WTC11 (cell line): ENCODE results near the gene WWOX. TPM values are rescaled to one million over a fixed set of nuclear protein-coding genes. Genes with fewer than 3 reads are reported as not detected.

ENCODE experiments used
- ATAC-seq: fragments of 200-7000 bp; cut with Tn5 transposase; 2 replicates; pipeline ENCODE4 v1.10.0; 2021; ENCODE audit warnings: mild to moderate bottlenecking, moderate library complexity
- CTCF ChIA-PET: fragments of 300-600 bp; sonication (Branson Sonifier 250); formaldehyde crosslinking; loops from one replicate; lab custom pipeline; 2021; ENCODE audit warnings: antibody characterized with exemption; lab: Charles Lee
- POLR2A ChIA-PET: fragments of 350-600 bp; sonication (Branson Sonifier 250); formaldehyde crosslinking; loops from one replicate; lab custom pipeline; 2021; ENCODE audit warnings: antibody characterized with exemption; lab: Charles Lee
- DNase-seq: peaks from one replicate; pipeline ENCODE4 v3.0.0; 2021; ENCODE audit warnings: low spot score
- H3K27ac Mint-ChIP-seq: 2 replicates; pipeline ENCODE4 v1.8.0; 2021; ENCODE audit warnings: mixed read lengths
- H3K27me3 Mint-ChIP-seq: 2 replicates; pipeline ENCODE4 v1.8.0; 2021; ENCODE audit warnings: low read depth, mild to moderate bottlenecking, moderate library complexity, mixed read lengths
- H3K36me3 Mint-ChIP-seq: 2 replicates; pipeline ENCODE4 v1.8.0; 2021; ENCODE audit warnings: mixed read lengths
- H3K4me1 Mint-ChIP-seq: 2 replicates; pipeline ENCODE4 v1.8.0; 2022; ENCODE audit warnings: mixed read lengths
- H3K4me3 Mint-ChIP-seq: 2 replicates; pipeline ENCODE4 v1.8.0; 2021; ENCODE audit warnings: mild to moderate bottlenecking, moderate library complexity, mixed read lengths
- H3K9me3 Mint-ChIP-seq: 2 replicates; pipeline ENCODE4 v1.8.0; 2021; ENCODE audit warnings: mixed read lengths
- AFF4 ChIP-seq: sonication (generic); formaldehyde crosslinking; IDR thresholded peaks from 2 replicates; pipeline ENCODE4 v1.8.1; 2023; ENCODE audit warnings: mild to moderate bottlenecking, missing genetic modification reagents, borderline replicate concordance
- ATF1 ChIP-seq: sonication (generic); formaldehyde crosslinking; IDR thresholded peaks from 2 replicates; pipeline ENCODE4 v1.8.1; 2023; ENCODE audit warnings: mild to moderate bottlenecking, moderate library complexity, missing genetic modification reagents
- ATF6 ChIP-seq: sonication (generic); formaldehyde crosslinking; IDR thresholded peaks from 2 replicates; pipeline ENCODE4 v1.8.1; 2023; ENCODE audit warnings: mild to moderate bottlenecking, missing genetic modification reagents
- E2F4 ChIP-seq: sonication (generic); formaldehyde crosslinking; IDR thresholded peaks from 2 replicates; pipeline ENCODE4 v1.8.1; 2022; ENCODE audit warnings: low read depth, mild to moderate bottlenecking, moderate library complexity, missing genetic modification reagents, borderline replicate concordance
- FOXK1 ChIP-seq: sonication (generic); formaldehyde crosslinking; IDR thresholded peaks from 2 replicates; pipeline ENCODE4 v1.8.0; 2022; ENCODE audit warnings: mild to moderate bottlenecking, moderate library complexity, missing genetic modification reagents
- GRHL2 ChIP-seq: fragments of 250-450 bp; sonication (Bioruptor Pico); IDR thresholded peaks from 2 replicates; pipeline ENCODE4 v1.8.0; 2022; ENCODE audit warnings: mild to moderate bottlenecking, moderate library complexity; ENCODE audit not compliant: insufficient replicate concordance, severe bottlenecking
- MAX ChIP-seq: sonication (generic); formaldehyde crosslinking; IDR thresholded peaks from 2 replicates; pipeline ENCODE4 v1.8.0; 2022; ENCODE audit warnings: mild to moderate bottlenecking, missing genetic modification reagents
- MLX ChIP-seq: sonication (generic); formaldehyde crosslinking; IDR thresholded peaks from 2 replicates; pipeline ENCODE4 v1.8.1; 2023; ENCODE audit warnings: mild to moderate bottlenecking, missing genetic modification reagents, moderate library complexity
- MXD4 ChIP-seq: fragments of 250-450 bp; sonication (Bioruptor Pico); IDR thresholded peaks from 2 replicates; pipeline ENCODE4 v1.8.0; 2021; ENCODE audit warnings: mild to moderate bottlenecking, moderate library complexity, borderline replicate concordance
- MYBL2 ChIP-seq: sonication (generic); formaldehyde crosslinking; IDR thresholded peaks from 2 replicates; pipeline ENCODE4 v1.8.1; 2023; ENCODE audit warnings: mild to moderate bottlenecking, moderate library complexity, missing genetic modification reagents
- NFE2L1 ChIP-seq: sonication (generic); formaldehyde crosslinking; IDR thresholded peaks from 2 replicates; pipeline ENCODE4 v1.8.1; 2023; ENCODE audit warnings: missing genetic modification reagents
- RORB ChIP-seq: fragments of 250-450 bp; sonication (Bioruptor Pico); IDR thresholded peaks from 2 replicates; pipeline ENCODE4 v1.9.0; 2021; ENCODE audit warnings: mild to moderate bottlenecking
- SOX15 ChIP-seq: fragments of 250-450 bp; sonication (Bioruptor Pico); IDR thresholded peaks from 2 replicates; pipeline ENCODE4 v1.9.0; 2021; ENCODE audit warnings: mild to moderate bottlenecking
- TCF7 ChIP-seq: sonication (generic); formaldehyde crosslinking; IDR thresholded peaks from 2 replicates; pipeline ENCODE4 v1.8.0; 2022; ENCODE audit warnings: mild to moderate bottlenecking, low read depth, missing genetic modification reagents, moderate library complexity
- TP53 ChIP-seq: sonication (generic); formaldehyde crosslinking; IDR thresholded peaks from 2 replicates; pipeline ENCODE4 v1.8.1; 2023; ENCODE audit warnings: mild to moderate bottlenecking, missing genetic modification reagents
- USF2 ChIP-seq: sonication (generic); formaldehyde crosslinking; IDR thresholded peaks from 2 replicates; pipeline ENCODE4 v1.8.1; 2023; ENCODE audit warnings: mild to moderate bottlenecking, missing genetic modification reagents, moderate library complexity
- ZMAT4 ChIP-seq: fragments of 250-450 bp; sonication (Bioruptor Pico); IDR thresholded peaks from 2 replicates; pipeline ENCODE4 v1.9.0; 2021; ENCODE audit warnings: mild to moderate bottlenecking
- ZNF121 ChIP-seq: sonication (generic); formaldehyde crosslinking; IDR thresholded peaks from 2 replicates; pipeline ENCODE4 v1.8.0; 2023; ENCODE audit warnings: missing genetic modification reagents
- ZNF138 ChIP-seq: sonication (generic); formaldehyde crosslinking; conservative IDR thresholded peaks from 2 replicates; pipeline ENCODE4 v1.8.1; 2022; ENCODE audit warnings: mild to moderate bottlenecking, moderate library complexity, missing genetic modification reagents
- ZNF425 ChIP-seq: fragments of 250-450 bp; sonication (Bioruptor Pico); conservative IDR thresholded peaks from 2 replicates; pipeline ENCODE4 v1.9.0; 2021; ENCODE audit warnings: mild to moderate bottlenecking
- ZNF671 ChIP-seq: fragments of 250-450 bp; sonication (Bioruptor Pico); IDR thresholded peaks from 2 replicates; pipeline ENCODE4 v1.8.0; 2021; ENCODE audit warnings: mild to moderate bottlenecking
- total RNA-seq: library from RNA; stranded (reverse); gene quantifications from 3 replicates; pipeline ENCODE4 v1.2.3, GENCODE V29; 2021

WWOX gene
- total RNA-seq, 1 experiment from 2014 or later: 15.7 TPM

GRCh38 chr16:78952630-78953029, 853.2 kb downstream of the WWOX start:
- DNase-seq (no peak), ATAC-seq (no peak)
- no peak overlapping the region for H3K27ac Mint-ChIP-seq
- CTCF ChIA-PET: no interaction called here
- H3K36me3 Mint-ChIP-seq: no peaks in the 10 kb centered on the region
- no peaks in the 10 kb centered on the region for H3K27me3 Mint-ChIP-seq
- peaks cover 8% of the 10 kb centered on the region for H3K9me3 Mint-ChIP-seq
- no peaks in the 10 kb centered on the region for H3K4me1 Mint-ChIP-seq
- H3K4me3 Mint-ChIP-seq: no peak overlapping the region
- TF ChIP-seq ATF6 (no peak), RORB (CRISPR knock-in tag) (no peak), MXD4 (CRISPR knock-in tag) (no peak), ZNF121 (CRISPR knock-in tag) (no peak)
- TF ChIP-seq, all 79 proteins: peak for 0
- POLR2A ChIA-PET: no interaction called here

- Mint-ChIP-seq H3K4me1 (no peaks in the 10 kb centered on the region), H3K27me3 (no peaks in the 10 kb centered on the region), H3K4me3 (no peak overlapping the region), H3K36me3 (no peaks in the 10 kb centered on the region), H3K9me3 (peaks cover 7% of the 10 kb centered on the region), H3K27ac (no peak overlapping the region)
- TF ChIP-seq MYBL2: no peak
- no peak for TF ChIP-seq SOX15
- TF ChIP-seq ZMAT4 (CRISPR knock-in tag): no peak
- no peak for TF ChIP-seq TCF7
- no peak for TF ChIP-seq NFE2L1 (CRISPR knock-in tag)
- TF ChIP-seq GRHL2 (CRISPR knock-in tag): no peak
- TF ChIP-seq ATF1 (CRISPR knock-in tag): no peak
- no peak for TF ChIP-seq E2F4
- no peak for TF ChIP-seq ZNF425 (CRISPR knock-in tag)
- no peak for TF ChIP-seq MLX (CRISPR knock-in tag)
- no peak for TF ChIP-seq USF2 (CRISPR knock-in tag)
- TF ChIP-seq MAX (CRISPR knock-in tag): no peak
- TF ChIP-seq ZNF121 (CRISPR knock-in tag): no peak
- TF ChIP-seq ZNF138 (CRISPR knock-in tag): no peak
- no peak for TF ChIP-seq ZNF671 (CRISPR knock-in tag)
- no peak for TF ChIP-seq FOXK1 (CRISPR knock-in tag)
- TF ChIP-seq TP53 (CRISPR knock-in tag): no peak
- no peak for TF ChIP-seq AFF4
- ChIA-PET CTCF (no interaction called here), POLR2A (no interaction called here)
- ATAC-seq: no peak
- DNase-seq: no peak
These were observed 854.1 kb downstream of the WWOX start for GRCh38 chr16:78953526-78953925.
